HG03457 (cell line): ENCODE measurements around the gene SCN8A.
"Not testable (repeated sequence)": the region's sequence is repeated elsewhere in the genome, so short reads cannot be mapped to it uniquely, and the experiment has no call there.

Experiments used
- ATAC-seq: cut with Tn5 transposase; IDR thresholded peaks from one replicate; pipeline ENCODE4 v1.9.1; 2021; ENCODE audit warnings: moderate number of reproducible peaks; ENCODE audit not compliant: unreplicated experiment

The SCN8A gene

DNA sequence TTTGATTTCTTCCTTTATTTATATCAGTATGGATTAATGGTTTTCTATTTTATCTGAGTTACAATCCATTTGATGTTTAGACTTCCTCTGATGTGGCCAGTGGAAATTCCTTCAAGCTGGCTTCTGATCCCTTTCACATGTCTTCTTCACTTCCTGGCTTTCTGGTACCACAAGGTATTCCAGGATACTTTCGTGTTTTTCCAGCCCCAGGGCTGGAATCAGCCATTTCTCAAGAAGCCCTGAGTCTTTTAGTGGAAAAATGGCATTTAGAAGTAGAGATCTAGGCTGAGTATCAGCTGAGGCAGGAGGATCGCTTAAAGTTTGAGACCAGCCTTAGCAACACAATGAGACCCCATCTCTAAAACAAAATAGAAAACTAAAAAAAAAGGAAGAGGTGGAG is 164.2 kb downstream of the SCN8A start:
- no peak for ATAC-seq

DNA sequence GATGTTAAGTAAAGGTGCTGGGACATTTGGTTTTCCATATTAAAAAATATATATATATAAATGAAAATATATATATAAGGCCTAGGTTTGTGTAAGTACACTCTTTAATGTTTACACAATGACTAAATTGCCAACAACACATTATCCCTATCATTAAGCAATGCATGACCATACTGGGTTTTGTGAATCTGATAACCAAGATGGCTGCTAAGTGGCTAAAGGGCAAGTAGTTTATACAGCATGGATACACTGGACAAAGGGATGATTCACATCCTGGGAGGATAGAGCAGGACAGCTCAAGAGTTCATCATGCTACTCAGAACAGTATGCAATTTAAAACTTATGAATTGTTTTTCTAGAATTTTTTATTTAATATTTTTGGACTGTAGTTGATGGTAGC is 168.1 kb downstream of the SCN8A start:
- ATAC-seq: no peak

DNA sequence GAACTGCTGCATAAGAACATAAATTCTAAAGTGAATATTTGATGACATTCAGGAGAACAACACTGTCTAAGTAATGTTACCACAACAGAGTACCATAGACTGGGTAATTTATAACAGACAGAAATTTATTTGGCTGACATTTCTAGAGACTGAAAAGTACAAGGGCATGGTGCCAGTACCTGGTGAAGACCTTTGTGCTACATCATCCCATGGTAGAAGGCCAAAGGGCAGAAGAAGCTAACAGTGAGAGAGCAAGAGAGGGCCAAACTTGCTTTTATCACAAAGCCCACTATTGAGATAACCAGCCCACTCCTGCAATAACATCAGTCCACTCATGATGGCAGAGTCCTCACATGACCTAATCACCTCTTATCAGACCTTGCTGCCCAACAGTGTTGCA is 168.7 kb downstream of the SCN8A start:
- ATAC-seq: no peak

GRCh38 chr12:51760231-51760630 is 169.2 kb downstream of the SCN8A start:
- no peak for ATAC-seq

DNA sequence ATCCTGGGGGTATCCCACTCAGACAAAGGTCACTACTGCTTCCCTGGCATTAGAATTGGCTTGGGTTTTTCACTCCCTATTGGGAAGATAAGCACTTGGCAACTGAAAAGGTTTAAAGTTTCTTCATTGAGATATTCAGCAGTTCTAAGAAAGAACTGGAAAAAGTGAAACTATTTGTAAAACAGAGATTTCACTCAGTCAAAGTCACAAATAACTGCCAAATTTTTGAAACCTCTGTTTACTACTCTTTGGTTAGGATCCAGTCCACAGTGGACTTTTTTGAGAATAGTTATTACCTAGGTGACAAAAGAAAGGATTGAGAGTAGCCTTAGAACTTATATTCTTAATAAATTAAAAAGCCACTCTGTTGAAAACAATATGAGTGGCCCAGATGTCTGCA is 172.7 kb downstream of the SCN8A start:
- ATAC-seq: no peak

- ATAC-seq: no peak
These were observed 175.1 kb downstream of the SCN8A start for GRCh38 chr12:51766067-51766676.

DNA sequence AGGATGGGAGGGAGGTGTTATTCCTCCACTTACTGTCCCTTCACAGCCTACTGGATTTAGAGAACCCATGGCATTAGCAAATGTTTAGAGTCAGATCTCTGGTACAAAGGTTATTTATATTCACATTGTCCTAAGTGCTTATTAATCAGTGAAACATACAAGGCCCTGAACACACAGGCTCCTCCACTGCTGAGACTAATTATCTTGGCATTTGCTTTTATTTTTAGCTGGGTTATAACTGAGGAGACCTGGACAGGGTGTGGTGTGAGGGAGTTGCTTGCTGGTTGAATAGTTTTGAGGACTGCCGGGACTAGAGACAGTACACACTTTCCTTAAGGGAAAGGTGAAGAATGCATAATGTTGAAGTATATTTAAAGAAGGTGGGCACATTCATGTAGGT is 180.0 kb downstream of the SCN8A start:
- ATAC-seq: no peak

DNA sequence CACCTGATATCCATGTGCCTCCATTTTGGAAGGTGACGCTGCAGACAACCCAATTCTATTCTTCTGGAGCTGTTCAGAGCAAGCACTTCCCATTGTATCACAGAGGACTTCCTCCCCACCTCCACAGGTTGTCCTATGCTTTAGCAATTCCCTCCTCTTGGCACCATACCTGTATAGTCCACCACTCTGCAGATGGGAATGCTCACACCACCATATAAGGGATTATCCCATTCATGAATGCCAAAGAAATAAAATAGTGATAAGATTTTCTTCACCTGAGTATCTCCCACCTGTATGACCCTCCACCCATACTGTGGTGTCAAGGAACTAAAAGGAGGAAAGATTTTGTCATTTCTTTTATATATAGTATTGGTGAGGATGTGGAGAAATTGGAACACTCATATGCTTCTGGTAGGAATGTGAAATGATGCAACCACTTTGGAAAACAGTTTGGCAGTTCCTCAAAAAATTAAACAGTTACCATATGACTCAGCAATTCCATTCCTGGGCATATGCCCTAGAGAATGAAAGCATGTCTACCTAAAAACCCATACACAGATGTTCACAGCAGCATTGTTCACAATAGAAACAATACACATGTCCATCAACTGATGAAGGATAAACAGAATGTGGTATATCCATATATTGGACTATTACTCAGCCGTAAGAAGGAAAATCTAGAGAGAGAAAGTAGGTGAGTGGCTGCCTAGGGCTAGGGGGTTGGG is 182.3 kb downstream of the SCN8A start:
- no peak for ATAC-seq

DNA sequence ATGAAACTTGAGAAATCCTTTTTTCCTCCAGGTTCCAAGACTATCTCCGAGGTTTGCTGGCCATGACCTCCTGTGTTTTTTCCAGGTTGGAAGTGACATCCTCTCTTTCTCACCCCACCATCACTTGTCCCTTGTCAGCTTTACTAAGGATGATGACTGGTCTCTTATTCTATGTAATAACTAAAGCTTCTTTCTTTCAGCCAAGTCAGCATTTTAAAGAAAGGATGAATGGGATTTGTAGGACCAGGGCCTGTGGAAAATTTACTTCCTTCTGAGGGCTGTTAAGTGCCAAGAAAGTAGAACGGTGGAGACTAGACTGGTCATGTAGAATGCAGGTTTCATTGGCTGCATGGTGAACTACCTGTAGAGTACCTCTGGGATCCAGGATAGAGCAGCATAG is 183.9 kb downstream of the SCN8A start:
- no peak for ATAC-seq

DNA sequence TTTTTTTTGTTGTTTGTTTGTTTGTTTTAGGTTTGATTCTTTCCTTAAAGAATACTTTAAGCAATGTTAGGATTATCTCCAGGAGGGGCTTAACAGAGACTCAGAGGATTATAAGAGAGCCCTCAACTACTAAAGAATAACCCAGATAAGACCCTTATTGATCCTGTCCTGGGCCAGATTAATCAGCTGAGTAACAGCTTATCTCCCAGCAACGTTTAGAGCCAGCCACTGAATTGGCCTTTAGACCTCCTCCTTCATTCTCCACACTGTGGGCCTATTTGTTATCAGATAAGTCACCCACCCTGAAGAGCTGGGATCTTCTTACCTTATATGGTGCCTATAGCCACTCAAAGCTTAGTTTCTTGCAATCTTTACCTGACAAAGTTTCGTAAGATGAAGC is 186.4 kb downstream of the SCN8A start:
- no peak for ATAC-seq

DNA sequence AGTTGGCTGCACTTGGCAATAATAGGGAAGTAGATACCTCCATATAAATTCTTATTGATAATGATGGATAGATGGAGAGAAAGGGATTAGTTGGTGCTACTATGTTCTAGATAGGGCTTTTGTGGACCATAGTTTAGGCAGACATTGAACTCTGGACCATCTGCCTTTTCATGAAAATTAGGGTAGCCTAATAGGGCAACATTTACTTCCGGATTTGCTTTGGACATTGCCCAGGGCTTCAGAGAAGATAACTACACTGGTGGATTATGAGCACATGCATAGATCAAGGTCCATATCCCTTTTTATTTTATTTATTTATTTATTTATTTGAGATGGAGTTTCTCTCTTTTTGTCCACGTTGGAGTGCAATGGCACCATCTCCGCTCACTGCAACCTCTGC is 186.9 kb downstream of the SCN8A start:
- no peak for ATAC-seq

DNA sequence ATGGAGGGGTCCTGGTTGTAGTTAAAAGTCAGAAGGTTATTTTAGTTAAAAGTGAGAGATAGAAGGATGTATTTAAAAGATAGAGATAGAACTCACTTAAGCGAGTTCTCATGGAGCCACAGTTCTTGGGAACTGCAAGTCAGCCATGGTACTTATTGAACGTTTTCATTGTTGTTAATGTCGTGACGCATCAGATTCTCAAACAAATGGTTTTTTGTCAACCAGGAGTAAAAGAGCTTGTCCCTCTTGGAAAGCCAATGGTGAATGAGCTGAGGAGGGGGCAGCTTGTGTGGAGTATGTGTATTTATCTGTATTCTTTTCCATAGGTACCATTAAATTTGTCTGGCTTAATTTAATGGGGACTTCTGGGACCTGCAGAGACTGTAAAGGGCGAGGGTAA is 188.8 kb downstream of the SCN8A start:
- no peak for ATAC-seq

DNA sequence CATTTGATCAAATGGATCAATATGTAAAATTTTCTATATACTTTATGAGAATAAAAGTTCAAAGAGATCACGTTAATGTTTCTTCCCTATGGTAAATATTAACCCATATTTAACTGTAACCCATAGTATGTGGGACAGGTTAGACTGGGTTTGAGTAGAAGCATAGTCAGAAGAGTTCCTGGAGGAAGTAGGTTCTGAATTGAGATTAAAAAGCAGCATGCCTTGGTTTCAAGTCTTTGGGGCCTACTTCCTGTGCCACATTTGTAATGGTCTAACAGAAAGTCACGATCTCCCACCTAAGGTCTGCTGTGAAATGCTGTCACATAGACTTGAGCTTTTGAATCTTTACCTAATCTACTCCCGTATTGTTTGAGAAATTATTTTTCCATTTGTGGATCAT is 193.7 kb downstream of the SCN8A start:
- no peak for ATAC-seq

DNA sequence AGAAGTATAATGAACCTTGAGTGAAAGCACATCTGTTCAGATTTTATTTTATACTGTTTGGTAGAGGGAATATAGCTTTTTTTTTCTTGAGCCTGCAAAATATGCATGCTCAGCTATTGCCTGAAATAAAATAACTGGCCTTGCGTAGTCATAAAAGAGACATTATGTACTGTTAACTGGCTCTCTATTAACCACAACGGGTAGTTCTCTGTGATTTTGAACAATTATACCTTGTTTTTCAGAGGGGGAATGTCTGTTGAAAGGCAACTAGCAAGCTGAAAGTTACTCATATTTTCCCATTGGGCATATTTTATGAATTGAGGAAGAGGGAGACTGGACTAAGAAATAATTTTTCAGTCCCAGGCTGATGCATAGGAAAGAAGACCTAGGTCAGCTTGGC is 194.9 kb downstream of the SCN8A start:
- ATAC-seq: no peak

- no peak for ATAC-seq
These were observed 197.8 kb downstream of the SCN8A start for GRCh38 chr12:51788876-51789275.

GRCh38 chr12:51792417-51792816 is 201.4 kb downstream of the SCN8A start:
- ATAC-seq: no peak

GRCh38 chr12:51793201-51793600 is 202.2 kb downstream of the SCN8A start:
- ATAC-seq: no peak

DNA sequence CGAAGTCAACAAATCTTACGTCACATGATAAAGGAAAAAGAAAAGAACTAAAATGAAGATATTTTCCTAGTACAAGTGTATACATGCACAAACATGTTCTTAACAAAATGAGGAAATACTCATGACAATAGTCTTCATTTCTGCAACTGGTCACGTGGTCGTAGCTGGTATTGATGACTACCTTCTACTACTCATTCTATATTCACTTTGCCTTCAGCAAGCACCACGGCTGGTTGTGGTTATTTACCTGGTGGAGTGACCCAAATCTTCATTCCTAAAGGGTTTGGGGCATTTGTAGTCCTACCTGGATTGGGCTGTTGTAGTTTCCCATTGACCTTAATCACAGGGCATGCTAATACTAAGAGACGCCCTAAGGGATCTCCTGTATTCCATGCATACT is 206.3 kb downstream of the SCN8A start:
- ATAC-seq: no peak

DNA sequence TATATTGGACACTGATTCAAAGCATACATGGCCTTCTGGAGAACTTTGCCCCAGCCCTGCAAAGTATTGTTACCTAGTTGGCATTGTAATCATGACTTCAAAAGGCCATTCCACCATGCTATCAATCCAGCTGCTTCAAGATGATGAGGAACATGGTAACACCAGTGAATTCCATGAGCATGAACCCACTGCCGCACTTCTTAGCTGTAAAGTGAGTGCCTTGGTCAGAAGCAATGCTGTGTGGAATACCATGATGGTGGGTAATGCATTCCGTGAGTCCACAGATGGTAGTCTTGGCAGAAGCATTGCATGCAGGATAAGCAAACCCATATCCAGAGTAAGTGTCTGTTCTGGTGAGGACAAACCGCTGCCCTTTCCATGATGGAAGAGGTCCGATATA is 207.0 kb downstream of the SCN8A start:
- not testable (repeated sequence) for ATAC-seq

DNA sequence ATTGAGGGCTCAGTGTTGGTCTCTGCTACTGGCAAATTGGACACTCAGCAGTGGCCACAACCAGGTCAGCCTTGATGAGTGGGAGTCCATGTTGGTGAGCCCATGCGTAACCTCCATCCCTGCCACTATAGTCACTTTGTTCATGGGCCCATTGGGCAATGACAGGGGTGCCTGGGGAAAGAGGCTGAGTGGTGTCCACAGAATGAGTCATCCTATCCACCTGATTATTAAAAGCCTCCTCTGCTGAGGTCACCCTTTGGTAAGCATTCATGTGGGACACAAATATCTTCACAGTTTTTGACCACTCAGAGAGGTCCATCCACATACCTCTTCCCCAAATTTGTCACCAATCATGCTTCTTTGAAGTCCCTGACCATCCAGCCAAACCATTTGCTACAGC is 207.5 kb downstream of the SCN8A start:
- ATAC-seq: no peak

- ATAC-seq: no peak
These were observed 210.0 kb downstream of the SCN8A start for GRCh38 chr12:51801027-51801426.

GRCh38 chr12:51806896-51807295 is 215.9 kb downstream of the SCN8A start:
- no peak for ATAC-seq

- no peak for ATAC-seq
These were observed 218.2 kb downstream of the SCN8A start for GRCh38 chr12:51809193-51809592.
